HCT116 (cell line): ENCODE results near the gene WDSUB1. TPM values are rescaled to one million over a fixed set of nuclear protein-coding genes. Genes with fewer than 3 reads are reported as not detected.

Source experiments
- ATAC-seq: fragments of 200-7000 bp; cut with Tn5 transposase; 2 replicates; pipeline ENCODE4 v1.9.1; 2020; ENCODE audit warnings: mild to moderate bottlenecking, moderate library complexity
- BruUV-seq: library from RNA; stranded (reverse); fragments of 400-500 nt; replicated peaks from 2 replicates; lab custom pipeline; 2021; lab: Mats Ljungman, UMichigan
- CTCF ChIA-PET: fragments of 300-600 bp; sonication (Branson Sonifier 250); formaldehyde crosslinking; loops from one replicate; lab custom pipeline; 2021; ENCODE audit warnings: antibody characterized with exemption; lab: Charles Lee
- POLR2A ChIA-PET: fragments of 300-600, 350-600 bp; sonication (Branson Sonifier 250); formaldehyde crosslinking; loops from one replicate; lab custom pipeline; 2021; ENCODE audit warnings: antibody characterized with exemption; lab: Charles Lee
- RAD21 ChIA-PET, 2 experiments: fragments of 300-600 bp; sonication (Branson Sonifier 250); formaldehyde crosslinking; loops; one replicate each; lab custom pipeline; 2023; ENCODE audit warnings: low total read pairs in 2 of 2; ENCODE audit not compliant: uncharacterized antibody in 2 of 2, unreplicated experiment in 2 of 2, low non-redundant PET in 1 of 2; lab: Charles Lee
- DNase-seq: peaks from one replicate; pipeline ENCODE4 v3.0.0-alpha.2; 2010; ENCODE audit warnings: low read depth, low spot score
- H2AFZ ChIP-seq: fragments of 200-600 bp; shearing (Covaris generic), sonication (generic); 2 replicates; pipeline ENCODE4 v1.6.1; 2017; ENCODE audit warnings: low read depth, mixed run types, mixed read lengths, antibody characterized with exemption, low read length; ENCODE audit not compliant: poor library complexity, severe bottlenecking
- H3K27ac ChIP-seq: 2 replicates; pipeline ENCODE4 v1.5.1; 2012; ENCODE audit warnings: low read depth, low read length
- H3K27me3 ChIP-seq: fragments of 200-600 bp; sonication (generic); 2 replicates; pipeline ENCODE4 v1.6.1; 2016; ENCODE audit warnings: mixed run types, low read length, mixed read lengths; ENCODE audit not compliant: insufficient read depth
- H3K36me3 ChIP-seq, 2 experiments: fragments of 200-500 bp in 1 of 2; fragments of 200-600 bp in 1 of 2; sonication (Bioruptor generic) in 1 of 2; sonication (generic) in 1 of 2; 2 replicates each; pipeline versions ENCODE4 v1.5.1 to v1.6.1; 2014 to 2016; ENCODE audit warnings: low read length in 2 of 2, inconsistent platforms in 1 of 2, mixed read lengths in 1 of 2, mixed run types in 1 of 2; ENCODE audit not compliant: insufficient read depth in 2 of 2, control insufficient read depth in 1 of 2
- H3K4me1 ChIP-seq, 2 experiments: fragments of 200-600 bp in 1 of 2; sonication (generic) in 1 of 2; 2 replicates each; pipeline versions ENCODE4 v1.5.1 to v1.6.1; 2012 to 2017; ENCODE audit warnings: low read length in 2 of 2, inconsistent platforms in 1 of 2, mild to moderate bottlenecking in 1 of 2, mixed read lengths in 1 of 2, mixed run types in 1 of 2, moderate library complexity in 1 of 2; ENCODE audit not compliant: insufficient read depth in 2 of 2, control insufficient read depth in 1 of 2
- H3K4me2 ChIP-seq: fragments of 200-600 bp; sonication (generic); 2 replicates; pipeline ENCODE4 v1.6.1; 2017; ENCODE audit warnings: mixed run types, low read length, mixed read lengths
- H3K4me3 ChIP-seq, 2 experiments: fragments of 200-600 bp in 1 of 2; sonication (generic) in 1 of 2; replicated peaks in 1 of 2; 2 replicates each; pipeline ENCODE4 v1.5.1; 2011 to 2016; ENCODE audit warnings: low read length in 2 of 2, control low read depth in 1 of 2, low read depth in 1 of 2, mild to moderate bottlenecking in 1 of 2, mixed read lengths in 1 of 2, mixed run types in 1 of 2
- H3K79me2 ChIP-seq: fragments of 200-600 bp; sonication (generic); 2 replicates; pipeline ENCODE4 v1.6.1; 2017; ENCODE audit warnings: mild to moderate bottlenecking, mixed run types, low read length, moderate library complexity, mixed read lengths; ENCODE audit not compliant: insufficient read depth
- H3K9ac ChIP-seq: fragments of 200-600 bp; sonication (generic); 2 replicates; pipeline ENCODE4 v1.6.1; 2016; ENCODE audit warnings: low read length, mixed read lengths
- H3K9me2 ChIP-seq: fragments of 200-600 bp; sonication (generic), shearing (Covaris generic); 2 replicates; pipeline ENCODE4 v1.6.1; 2017; ENCODE audit warnings: mixed run types, mild to moderate bottlenecking, moderate library complexity; ENCODE audit not compliant: insufficient read depth
- H3K9me3 ChIP-seq, 2 experiments: fragments of 200-500 bp in 1 of 2; fragments of 200-600 bp in 1 of 2; sonication (Bioruptor generic) in 1 of 2; sonication (generic) in 1 of 2; 2 replicates each; pipeline ENCODE4 v1.6.1; 2014 to 2017; ENCODE audit warnings: low read length in 2 of 2, mixed read lengths in 2 of 2, inconsistent platforms in 1 of 2, low read depth in 1 of 2, mild to moderate bottlenecking in 1 of 2, mixed run types in 1 of 2, moderate library complexity in 1 of 2; ENCODE audit not compliant: control insufficient read depth in 1 of 2, insufficient read depth in 1 of 2
- H4K20me1 ChIP-seq: fragments of 200-600 bp; sonication (generic), shearing (Covaris generic); 2 replicates; pipeline ENCODE4 v1.6.1; 2017; ENCODE audit warnings: mixed run types, mild to moderate bottlenecking, moderate library complexity; ENCODE audit not compliant: insufficient read depth
- ATF3 ChIP-seq: IDR thresholded peaks from 2 replicates; pipeline ENCODE4 v1.6.1; 2012
- CBX3 ChIP-seq: IDR thresholded peaks from 2 replicates; pipeline ENCODE4 v1.6.1; 2012; ENCODE audit warnings: low read depth
- EGR1 ChIP-seq: IDR thresholded peaks from 2 replicates; pipeline ENCODE4 v1.6.1; 2012; ENCODE audit warnings: low read depth
- ELF1 ChIP-seq: IDR thresholded peaks from 2 replicates; pipeline ENCODE4 v1.6.1; 2012; ENCODE audit warnings: low read depth, borderline replicate concordance
- EZH2 ChIP-seq: fragments of 200-600 bp; sonication (generic); IDR thresholded peaks from 2 replicates; pipeline ENCODE4 v1.6.1; 2017; ENCODE audit warnings: antibody characterized with exemption, mixed run types
- JUND ChIP-seq: IDR thresholded peaks from 2 replicates; pipeline ENCODE4 v1.6.1; 2012
- POLR2A ChIP-seq: IDR thresholded peaks from 2 replicates; pipeline ENCODE4 v1.7.0; 2011; ENCODE audit warnings: borderline replicate concordance; ENCODE audit not compliant: insufficient read depth, insufficient read length; ENCODE audit errors: extremely low read depth
- POLR2AphosphoS5 ChIP-seq: IDR thresholded peaks from 2 replicates; pipeline ENCODE4 v1.6.1; 2011; ENCODE audit warnings: mild to moderate bottlenecking, low read depth, low read length, moderate library complexity
- RAD21 ChIP-seq: IDR thresholded peaks from 2 replicates; pipeline ENCODE4 v1.6.1; 2012; ENCODE audit warnings: low read depth, mild to moderate bottlenecking
- SIN3A ChIP-seq: IDR thresholded peaks from 2 replicates; pipeline ENCODE4 v1.6.1; 2012; ENCODE audit warnings: low read depth
- SP1 ChIP-seq: IDR thresholded peaks from 2 replicates; pipeline ENCODE4 v1.6.1; 2012; ENCODE audit warnings: low read depth
- ZFX ChIP-seq: fragments of 450-650 bp; IDR thresholded peaks from 2 replicates; pipeline ENCODE4 v1.6.1; 2017
- intact Hi-C: fragments of 100-400 bp; cut with micrococcal nuclease; formaldehyde crosslinking; loops from 2 replicates; pipeline ENCODE4 v1.10.0; 2022
- total RNA-seq: library from RNA; stranded (reverse); gene quantifications from one replicate; pipeline ENCODE4 v1.2.1, GENCODE V29; 2021; ENCODE audit not compliant: unreplicated experiment
- TF ChIP-seq, protein P1 (sequence below): IDR thresholded peaks from 2 replicates; pipeline ENCODE4 v1.6.1; 2012
- TF ChIP-seq, protein P2 (sequence below), 3 experiments: fragments of 200-600 bp in 1 of 3; sonication (generic) in 1 of 3; IDR thresholded peaks in 2 of 3; conservative IDR thresholded peaks in 1 of 3; 2 replicates each; pipeline ENCODE4 v1.5.1; 2012 to 2017; ENCODE audit warnings: low read depth in 2 of 3, low read length in 2 of 3, antibody characterized with exemption in 1 of 3, borderline replicate concordance in 1 of 3, control low read depth in 1 of 3, mild to moderate bottlenecking in 1 of 3, mixed read lengths in 1 of 3, mixed run types in 1 of 3, moderate library complexity in 1 of 3; ENCODE audit not compliant: insufficient read depth in 1 of 3

WDSUB1 gene
- total RNA-seq, 1 experiment from 2014 or later, result 8.8 TPM

- no peaks in the 10 kb centered on the region for H3K27me3 ChIP-seq
- H3K27ac ChIP-seq, result no peak overlapping the region
- RAD21 ChIA-PET, result no interaction called here
- no peaks in the 10 kb centered on the region for H3K79me2 ChIP-seq
- BruUV-seq, result no TSS peak
- TF ChIP-seq ZFX, result no peak
- TF ChIP-seq SP1, result no peak
- TF ChIP-seq ELF1, result no peak
- TF ChIP-seq EZH2, result no peak
- no peak for TF ChIP-seq CBX3
- TF ChIP-seq RAD21, result no peak
- TF ChIP-seq, protein P1, sequence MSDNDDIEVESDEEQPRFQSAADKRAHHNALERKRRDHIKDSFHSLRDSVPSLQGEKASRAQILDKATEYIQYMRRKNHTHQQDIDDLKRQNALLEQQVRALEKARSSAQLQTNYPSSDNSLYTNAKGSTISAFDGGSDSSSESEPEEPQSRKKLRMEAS, result no peak
- CTCF ChIA-PET, result interaction anchor here (0.5 kb wide), 1 partner anchor 1593 kb away, joined by 5 read pairs; no protein-coding TSS in a partner anchor
- H4K20me1 ChIP-seq, result no peaks in the 10 kb centered on the region
- no peak overlapping the region for H3K4me2 ChIP-seq
- H3K36me3 ChIP-seq, result no peaks in the 10 kb centered on the region
- no peaks in the 10 kb centered on the region for H3K9me2 ChIP-seq
- POLR2A ChIA-PET, result no interaction called here
- H3K4me3 ChIP-seq, result no peak overlapping the region
- intact Hi-C loops, result no loop called here
- no peak overlapping the region for H3K9ac ChIP-seq
- no peaks in the 10 kb centered on the region for H3K4me1 ChIP-seq
- no peak for DNase-seq
- ATAC-seq, result no peak
- H2AFZ ChIP-seq, result no peak overlapping the region
- no peaks in the 10 kb centered on the region for H3K9me3 ChIP-seq
Measured at GRCh38 chr2:159188449-159188848, 98.1 kb downstream of the WDSUB1 start.

DNA sequence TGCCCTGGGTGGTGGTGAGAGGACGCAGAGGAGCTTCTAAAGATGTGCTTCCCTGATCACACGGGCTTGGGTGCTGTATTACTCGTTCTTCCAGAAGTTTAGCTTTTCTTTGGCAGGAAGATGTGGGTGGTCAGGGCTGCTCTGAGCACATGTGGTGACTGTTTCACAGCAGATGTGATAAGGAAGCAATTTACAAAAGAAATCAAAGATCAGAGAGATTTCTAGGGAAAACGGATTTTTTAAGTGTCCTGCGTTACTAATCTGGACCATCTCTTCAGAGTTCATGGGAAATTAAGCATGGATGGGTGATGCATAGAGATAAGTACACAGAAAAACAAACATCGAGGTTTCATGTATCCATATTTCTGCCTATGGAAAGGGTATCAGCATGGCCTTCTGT, 99.4 kb downstream of the WDSUB1 start:
- Histone ChIP-seq H3K9ac (no peak overlapping the region), H3K36me3 (no peaks in the 10 kb centered on the region), H2AFZ (no peak overlapping the region), H3K9me3 (no peaks in the 10 kb centered on the region), H3K79me2 (no peaks in the 10 kb centered on the region), H3K4me3 (no peak overlapping the region), H3K4me1 (no peaks in the 10 kb centered on the region), H4K20me1 (no peaks in the 10 kb centered on the region), H3K27me3 (no peaks in the 10 kb centered on the region), H3K27ac (no peak overlapping the region), H3K9me2 (no peaks in the 10 kb centered on the region), H3K4me2 (no peak overlapping the region)
- DNase-seq, result no peak
- CTCF ChIA-PET, result no interaction called here
- POLR2A ChIA-PET, result no interaction called here
- BruUV-seq, result no TSS peak
- no peak for TF ChIP-seq EGR1
- no peak for TF ChIP-seq POLR2A
- TF ChIP-seq SIN3A, result no peak
- TF ChIP-seq, protein P2, sequence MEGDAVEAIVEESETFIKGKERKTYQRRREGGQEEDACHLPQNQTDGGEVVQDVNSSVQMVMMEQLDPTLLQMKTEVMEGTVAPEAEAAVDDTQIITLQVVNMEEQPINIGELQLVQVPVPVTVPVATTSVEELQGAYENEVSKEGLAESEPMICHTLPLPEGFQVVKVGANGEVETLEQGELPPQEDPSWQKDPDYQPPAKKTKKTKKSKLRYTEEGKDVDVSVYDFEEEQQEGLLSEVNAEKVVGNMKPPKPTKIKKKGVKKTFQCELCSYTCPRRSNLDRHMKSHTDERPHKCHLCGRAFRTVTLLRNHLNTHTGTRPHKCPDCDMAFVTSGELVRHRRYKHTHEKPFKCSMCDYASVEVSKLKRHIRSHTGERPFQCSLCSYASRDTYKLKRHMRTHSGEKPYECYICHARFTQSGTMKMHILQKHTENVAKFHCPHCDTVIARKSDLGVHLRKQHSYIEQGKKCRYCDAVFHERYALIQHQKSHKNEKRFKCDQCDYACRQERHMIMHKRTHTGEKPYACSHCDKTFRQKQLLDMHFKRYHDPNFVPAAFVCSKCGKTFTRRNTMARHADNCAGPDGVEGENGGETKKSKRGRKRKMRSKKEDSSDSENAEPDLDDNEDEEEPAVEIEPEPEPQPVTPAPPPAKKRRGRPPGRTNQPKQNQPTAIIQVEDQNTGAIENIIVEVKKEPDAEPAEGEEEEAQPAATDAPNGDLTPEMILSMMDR (IDR thresholded peaks at IDR 0.05 in 2 of 3, conservative IDR thresholded peaks at IDR 0.05 in 1 of 3; ENCODE audit: borderline replicate concordance in 1 of 3, insufficient read depth in 1 of 3, low read depth in 2 of 3, low read length in 2 of 3), result no peak
- TF ChIP-seq, protein P1, result no peak
- no peak for TF ChIP-seq JUND
- no peak for TF ChIP-seq POLR2AphosphoS5
- no peak for TF ChIP-seq ATF3
- RAD21 ChIA-PET, result no interaction called here
- intact Hi-C loops, result no loop called here
- ATAC-seq, result no peak
